RWPE2 (cell line): ENCODE measurements around the gene PHC2.

ENCODE experiments used
- ATAC-seq: fragments of 200-7000 bp; cut with Tn5 transposase; 3 replicates; pipeline ENCODE4 v1.9.1; 2021; ENCODE audit warnings: low read depth
- DNase-seq: peaks from one replicate; pipeline ENCODE4 v3.0.0-alpha.2; 2020; ENCODE audit warnings: low spot score
- H3K27ac ChIP-seq: fragments of 450-650 bp; 2 replicates; pipeline ENCODE4 v1.5.1; 2017; ENCODE audit warnings: mild to moderate bottlenecking; ENCODE audit not compliant: poor library complexity, severe bottlenecking
- H3K27me3 ChIP-seq: fragments of 250-450 bp; sonication (Bioruptor Pico); 2 replicates; pipeline ENCODE4 v1.5.1; 2021; ENCODE audit warnings: mild to moderate bottlenecking, moderate library complexity; ENCODE audit not compliant: insufficient read depth, poor library complexity, severe bottlenecking
- H3K36me3 ChIP-seq: fragments of 250-450 bp; sonication (Bioruptor Pico); 2 replicates; pipeline ENCODE4 v1.5.1; 2020; ENCODE audit warnings: low read depth, mild to moderate bottlenecking, moderate library complexity
- H3K4me1 ChIP-seq: fragments of 250-450 bp; sonication (Bioruptor Pico); 2 replicates; pipeline ENCODE4 v1.5.1; 2021; ENCODE audit warnings: mild to moderate bottlenecking, moderate library complexity; ENCODE audit not compliant: insufficient read depth, poor library complexity, severe bottlenecking
- H3K4me3 ChIP-seq: fragments of 250-450 bp; sonication (Bioruptor Pico); 2 replicates; pipeline ENCODE4 v1.5.1; 2021; ENCODE audit warnings: mild to moderate bottlenecking, moderate library complexity; ENCODE audit not compliant: severe bottlenecking
- H3K9me3 ChIP-seq: fragments of 250-450 bp; sonication (Bioruptor Pico); 2 replicates; pipeline ENCODE4 v1.5.1; 2021; ENCODE audit warnings: mild to moderate bottlenecking, moderate library complexity; ENCODE audit not compliant: severe bottlenecking
- TF ChIP-seq, protein P1 (sequence below): fragments of 450-650 bp; IDR thresholded peaks from one replicate; pipeline ENCODE4 v1.5.1; 2017; ENCODE audit warnings: mild to moderate bottlenecking, moderate library complexity; ENCODE audit not compliant: poor library complexity, severe bottlenecking

PHC2 gene

GRCh38 chr1:33338440-33339211 is 92.3 kb downstream of the PHC2 start:
- H3K27ac ChIP-seq = peak overlapping the region; percentile 99
- TF ChIP-seq, protein P1, sequence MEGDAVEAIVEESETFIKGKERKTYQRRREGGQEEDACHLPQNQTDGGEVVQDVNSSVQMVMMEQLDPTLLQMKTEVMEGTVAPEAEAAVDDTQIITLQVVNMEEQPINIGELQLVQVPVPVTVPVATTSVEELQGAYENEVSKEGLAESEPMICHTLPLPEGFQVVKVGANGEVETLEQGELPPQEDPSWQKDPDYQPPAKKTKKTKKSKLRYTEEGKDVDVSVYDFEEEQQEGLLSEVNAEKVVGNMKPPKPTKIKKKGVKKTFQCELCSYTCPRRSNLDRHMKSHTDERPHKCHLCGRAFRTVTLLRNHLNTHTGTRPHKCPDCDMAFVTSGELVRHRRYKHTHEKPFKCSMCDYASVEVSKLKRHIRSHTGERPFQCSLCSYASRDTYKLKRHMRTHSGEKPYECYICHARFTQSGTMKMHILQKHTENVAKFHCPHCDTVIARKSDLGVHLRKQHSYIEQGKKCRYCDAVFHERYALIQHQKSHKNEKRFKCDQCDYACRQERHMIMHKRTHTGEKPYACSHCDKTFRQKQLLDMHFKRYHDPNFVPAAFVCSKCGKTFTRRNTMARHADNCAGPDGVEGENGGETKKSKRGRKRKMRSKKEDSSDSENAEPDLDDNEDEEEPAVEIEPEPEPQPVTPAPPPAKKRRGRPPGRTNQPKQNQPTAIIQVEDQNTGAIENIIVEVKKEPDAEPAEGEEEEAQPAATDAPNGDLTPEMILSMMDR = no peak
- no peaks in the 10 kb centered on the region for H3K9me3 ChIP-seq
- H3K4me3 ChIP-seq = no peak overlapping the region
- H3K4me1 ChIP-seq = peaks cover 82% of the 10 kb centered on the region
- ATAC-seq (peak; percentile 65), DNase-seq (no peak)
- H3K27me3 ChIP-seq = no peaks in the 10 kb centered on the region
- peaks cover 89% of the 10 kb centered on the region for H3K36me3 ChIP-seq

GRCh38 chr1:33338048-33338439 is 92.9 kb downstream of the PHC2 start:
- Histone ChIP-seq H3K27ac (peak overlapping the region; percentile 99), H3K27me3 (no peaks in the 10 kb centered on the region), H3K4me1 (peaks cover 79% of the 10 kb centered on the region), H3K36me3 (peaks cover 90% of the 10 kb centered on the region), H3K4me3 (no peak overlapping the region), H3K9me3 (no peaks in the 10 kb centered on the region)
- DNase-seq (no peak), ATAC-seq (no peak)
- TF ChIP-seq, protein P1 = no peak

DNA sequence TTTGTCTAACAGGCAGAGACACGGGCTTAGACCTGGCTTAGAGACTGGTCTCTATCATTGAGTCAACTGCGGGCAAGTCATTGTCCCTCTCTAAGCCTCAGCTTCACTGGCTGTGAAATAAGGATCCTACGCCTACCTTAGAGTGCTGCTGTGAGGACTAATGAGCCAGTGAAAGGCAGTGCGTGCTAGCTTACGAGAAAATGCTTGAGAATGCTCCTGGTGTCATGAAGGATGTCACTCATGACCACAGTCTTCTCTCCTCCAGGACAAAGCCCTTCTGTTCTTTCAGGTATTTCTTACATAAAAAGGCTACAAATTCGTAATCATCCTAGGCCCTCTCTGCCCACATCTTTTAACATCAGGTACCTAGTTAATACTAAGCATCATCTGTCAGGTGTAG is 93.5 kb downstream of the PHC2 start:
- DNase-seq (no peak), ATAC-seq (no peak)
- Histone ChIP-seq H3K9me3 (no peaks in the 10 kb centered on the region), H3K27me3 (no peaks in the 10 kb centered on the region), H3K36me3 (peaks cover 90% of the 10 kb centered on the region), H3K4me3 (no peak overlapping the region), H3K4me1 (peaks cover 73% of the 10 kb centered on the region), H3K27ac (peak overlapping the region; percentile 99)
- TF ChIP-seq, protein P1 = no peak

DNA sequence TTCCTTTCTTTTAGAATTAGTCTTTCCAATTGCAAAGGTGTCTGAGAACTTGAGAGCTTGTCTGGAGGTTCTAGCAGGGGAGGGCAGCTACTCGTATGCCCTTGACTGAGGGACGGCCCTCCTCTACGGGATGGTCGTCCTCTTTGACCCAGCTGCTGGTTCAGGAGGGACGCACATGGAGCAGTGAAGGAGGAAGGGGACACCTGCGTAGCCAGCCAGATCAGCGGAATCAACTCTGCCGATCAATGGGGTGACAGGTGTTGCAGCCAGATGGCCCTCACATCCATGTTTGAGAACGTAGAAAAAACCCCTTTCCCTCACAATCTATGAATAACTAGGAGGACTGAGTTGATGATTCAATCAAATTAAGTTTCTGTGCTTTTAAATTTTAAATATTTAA is 94.3 kb downstream of the PHC2 start:
- Histone ChIP-seq H3K9me3 (no peaks in the 10 kb centered on the region), H3K4me1 (peaks cover 64% of the 10 kb centered on the region), H3K4me3 (no peak overlapping the region), H3K27me3 (no peaks in the 10 kb centered on the region), H3K36me3 (peaks cover 90% of the 10 kb centered on the region), H3K27ac (peak overlapping the region; percentile 99)
- no peak for ATAC-seq
- DNase-seq = no peak
- TF ChIP-seq, protein P1 = no peak

GRCh38 chr1:33335020-33335419 is 95.9 kb downstream of the PHC2 start:
- ATAC-seq = no peak
- H3K4me1 ChIP-seq = peaks cover 49% of the 10 kb centered on the region
- TF ChIP-seq, protein P1 = no peak
- no peak for DNase-seq
- H3K27me3 ChIP-seq = no peaks in the 10 kb centered on the region
- H3K4me3 ChIP-seq = no peak overlapping the region
- H3K9me3 ChIP-seq = no peaks in the 10 kb centered on the region
- H3K36me3 ChIP-seq = peaks cover 90% of the 10 kb centered on the region
- H3K27ac ChIP-seq = peak overlapping the region; percentile 99
